IMR-90 (cell line): Measurements from ENCODE around the gene GABRR1. TPM values are rescaled to one million over a fixed set of nuclear protein-coding genes. Genes with fewer than 3 reads are reported as not detected.

Experiments used
- ATAC-seq: fragments of 200-7000 bp; cut with Tn5 transposase; 2 replicates; pipeline ENCODE4 v1.9.1; 2020; ENCODE audit warnings: low read depth, mild to moderate bottlenecking, moderate library complexity
- BruUV-seq: library from RNA; stranded (reverse); fragments of 400-500 nt; replicated peaks from 2 replicates; lab custom pipeline; 2021; lab: Mats Ljungman, UMichigan
- CTCF ChIA-PET: fragments of 300-600 bp; formaldehyde crosslinking; extraction: SDS; loops from one replicate; lab custom pipeline; 2021; ENCODE audit warnings: antibody characterized with exemption; lab: Yijun Ruan, JAX
- POLR2A ChIA-PET: fragments of 300-600 bp; sonication (Branson Sonifier 250); formaldehyde crosslinking; loops from one replicate; lab custom pipeline; 2022; ENCODE audit warnings: antibody characterized with exemption; ENCODE audit not compliant: unreplicated experiment; lab: Charles Lee
- DNase-seq: peaks from one replicate; pipeline ENCODE4 v3.0.0; 2013
- H2AFZ ChIP-seq: replicated peaks from 2 replicates; pipeline ENCODE3; 2013; ENCODE audit warnings: low read length, mild to moderate bottlenecking; ENCODE audit not compliant: poor library complexity
- H2AK5ac ChIP-seq: 2 replicates; pipeline ENCODE4 v1.6.1; 2013; ENCODE audit warnings: low read depth, low read length, inconsistent platforms
- H2AK9ac ChIP-seq: replicated peaks from 2 replicates; pipeline ENCODE3; 2013; ENCODE audit warnings: mild to moderate bottlenecking, low read depth, low read length, moderate library complexity; ENCODE audit not compliant: poor library complexity
- H2BK120ac ChIP-seq: 2 replicates; pipeline ENCODE4 v1.6.1; 2013; ENCODE audit warnings: low read depth, low read length, inconsistent platforms
- H2BK15ac ChIP-seq: 3 replicates; pipeline ENCODE4 v1.6.1; 2013; ENCODE audit warnings: low read depth, low read length, inconsistent platforms
- H2BK20ac ChIP-seq: 2 replicates; pipeline ENCODE4 v1.6.1; 2013; ENCODE audit warnings: low read depth, mild to moderate bottlenecking, inconsistent platforms, low read length, moderate library complexity
- H2BK5ac ChIP-seq: 2 replicates; pipeline ENCODE4 v1.6.1; 2013; ENCODE audit warnings: mild to moderate bottlenecking, low read depth, low read length, inconsistent platforms; ENCODE audit not compliant: poor library complexity, severe bottlenecking
- H3K14ac ChIP-seq: replicated peaks from 2 replicates; pipeline ENCODE4 v1.6.1; 2013; ENCODE audit warnings: low read depth, low read length, inconsistent platforms
- H3K18ac ChIP-seq: 2 replicates; pipeline ENCODE4 v1.6.1; 2013; ENCODE audit warnings: low read depth, low read length, control low read depth
- H3K23ac ChIP-seq: 2 replicates; pipeline ENCODE4 v1.6.1; 2013; ENCODE audit warnings: low read depth, low read length, inconsistent platforms
- H3K27ac ChIP-seq: 2 replicates; pipeline ENCODE4 v1.5.1; 2013; ENCODE audit warnings: mild to moderate bottlenecking, control low read depth, low read length; ENCODE audit not compliant: insufficient read depth
- H3K27me3 ChIP-seq: 2 replicates; pipeline ENCODE4 v1.6.1; 2013; ENCODE audit warnings: low read length; ENCODE audit not compliant: control insufficient read depth, insufficient read depth
- H3K36me3 ChIP-seq: 2 replicates; pipeline ENCODE4 v1.6.1; 2013; ENCODE audit warnings: low read length, mixed read lengths; ENCODE audit not compliant: control insufficient read depth, insufficient read depth
- H3K4ac ChIP-seq: 2 replicates; pipeline ENCODE4 v1.6.1; 2013; ENCODE audit warnings: low read depth, low read length, inconsistent platforms
- H3K4me1 ChIP-seq: 2 replicates; pipeline ENCODE4 v1.6.1; 2013; ENCODE audit warnings: low read length, mixed read lengths; ENCODE audit not compliant: control insufficient read depth, insufficient read depth
- H3K4me2 ChIP-seq: 2 replicates; pipeline ENCODE4 v1.6.1; 2013; ENCODE audit warnings: low read depth, mild to moderate bottlenecking, control low read depth, low read length, moderate library complexity
- H3K4me3 ChIP-seq: 2 replicates; pipeline ENCODE4 v1.5.1; 2013; ENCODE audit warnings: low read depth, mild to moderate bottlenecking, control low read depth, low read length, moderate library complexity; ENCODE audit not compliant: insufficient read depth
- H3K56ac ChIP-seq: 2 replicates; pipeline ENCODE4 v1.6.1; 2013; ENCODE audit warnings: low read length, inconsistent platforms; ENCODE audit not compliant: insufficient read depth; ENCODE audit errors: extremely low read depth
- H3K79me1 ChIP-seq, 2 experiments: 2 replicates each; pipeline ENCODE4 v1.6.1; 2013; ENCODE audit warnings: low read length in 2 of 2, inconsistent platforms in 1 of 2, low read depth in 1 of 2
- H3K9ac ChIP-seq: 2 replicates; pipeline ENCODE4 v1.6.1; 2013; ENCODE audit warnings: low read depth, low read length, control low read depth
- H3K9me1 ChIP-seq: 2 replicates; pipeline ENCODE4 v1.6.1; 2013; ENCODE audit warnings: low read length, inconsistent platforms; ENCODE audit not compliant: insufficient read depth
- H3K9me3 ChIP-seq: 2 replicates; pipeline ENCODE4 v1.6.1; 2013; ENCODE audit warnings: low read length; ENCODE audit not compliant: control insufficient read depth, insufficient read depth
- H4K20me1 ChIP-seq: 2 replicates; pipeline ENCODE4 v1.6.1; 2013; ENCODE audit warnings: low read length, inconsistent platforms; ENCODE audit not compliant: insufficient read depth
- H4K5ac ChIP-seq: 2 replicates; pipeline ENCODE4 v1.6.1; 2013; ENCODE audit warnings: mild to moderate bottlenecking, low read depth, low read length, control low read depth
- H4K8ac ChIP-seq, 2 experiments: 2 replicates each; pipeline ENCODE4 v1.6.1; 2013; ENCODE audit warnings: low read depth in 2 of 2, low read length in 2 of 2, control low read depth in 1 of 2, inconsistent platforms in 1 of 2
- H4K91ac ChIP-seq: 2 replicates; pipeline ENCODE4 v1.6.1; 2013; ENCODE audit warnings: low read depth, low read length, inconsistent platforms; ENCODE audit not compliant: insufficient read depth
- BHLHE40 ChIP-seq: fragments of 150-350 bp; IDR thresholded peaks from 2 replicates; pipeline ENCODE4 v1.6.1; 2016; ENCODE audit warnings: mild to moderate bottlenecking, low read depth, low read length
- CEBPB ChIP-seq: IDR thresholded peaks from 2 replicates; pipeline ENCODE4 v1.6.1; 2012; ENCODE audit warnings: low read depth, low read length, improper control_type of control experiment
- CHD1 ChIP-seq: IDR thresholded peaks from 2 replicates; pipeline ENCODE4 v1.6.1; 2012; ENCODE audit warnings: low read depth, low read length, improper control_type of control experiment
- CTCF ChIP-seq: conservative IDR thresholded peaks from 2 replicates; pipeline ENCODE4 v1.5.1; 2012; ENCODE audit warnings: mild to moderate bottlenecking, low read depth, low read length, improper control_type of control experiment
- FOS ChIP-seq: fragments of 150-350 bp; IDR thresholded peaks from 2 replicates; pipeline ENCODE4 v1.6.1; 2016; ENCODE audit warnings: low read depth, low read length
- MAFK ChIP-seq: IDR thresholded peaks from 2 replicates; pipeline ENCODE4 v1.6.1; 2012; ENCODE audit warnings: low read depth, low read length, improper control_type of control experiment
- MAZ ChIP-seq: IDR thresholded peaks from 2 replicates; pipeline ENCODE4 v1.6.1; 2012; ENCODE audit warnings: low read depth, mild to moderate bottlenecking, low read length, improper control_type of control experiment, moderate library complexity, borderline replicate concordance
- MXI1 ChIP-seq: IDR thresholded peaks from 2 replicates; pipeline ENCODE4 v1.6.1; 2012; ENCODE audit warnings: low read depth, mild to moderate bottlenecking, low read length, moderate library complexity, borderline replicate concordance
- NFE2L2 ChIP-seq: fragments of 150-350 bp; IDR thresholded peaks from 2 replicates; pipeline ENCODE4 v1.6.1; 2016; ENCODE audit warnings: low read depth, mild to moderate bottlenecking, low read length
- POLR2A ChIP-seq: IDR thresholded peaks from 2 replicates; pipeline ENCODE4 v1.6.1; 2012; ENCODE audit warnings: mild to moderate bottlenecking, low read depth, low read length
- RAD21 ChIP-seq: IDR thresholded peaks from 2 replicates; pipeline ENCODE4 v1.6.1; 2012; ENCODE audit warnings: low read length, improper control_type of control experiment
- RCOR1 ChIP-seq: IDR thresholded peaks from 2 replicates; pipeline ENCODE4 v1.6.1; 2012; ENCODE audit warnings: mild to moderate bottlenecking, low read length, improper control_type of control experiment; ENCODE audit not compliant: insufficient replicate concordance
- RFX5 ChIP-seq: IDR thresholded peaks from 2 replicates; pipeline ENCODE4 v1.8.0; 2012; ENCODE audit warnings: low read depth, mild to moderate bottlenecking, low read length, moderate library complexity
- SMC3 ChIP-seq: fragments of 150-350 bp; IDR thresholded peaks from 2 replicates; pipeline ENCODE4 v1.6.1; 2016; ENCODE audit warnings: low read depth, mild to moderate bottlenecking, antibody characterized with exemption, low read length, moderate library complexity
- USF2 ChIP-seq: fragments of 150-350 bp; IDR thresholded peaks from 2 replicates; pipeline ENCODE4 v1.6.1; 2017; ENCODE audit warnings: mild to moderate bottlenecking, antibody characterized with exemption, low read length, low read depth
- WGBS, 2 experiments: methylation state at CpG; one replicate each; pipeline versions ENCODE4 v1.1.5 to v1.1.7; 2013; ENCODE audit warnings: missing lambda C conversion rate in 2 of 2; ENCODE audit not compliant: insufficient read length in 1 of 2; ENCODE audit errors: extremely low coverage in 2 of 2; 5-methylcytosine and 5-hydroxymethylcytosine counted together
- dilution Hi-C: fragments of 300-500 bp; cut with HindIII; formaldehyde crosslinking; loops from one replicate; pipeline ENCODE4 v1.14.3; 2018; ENCODE audit warnings: low sequenced_read_pairs; ENCODE audit not compliant: unreplicated experiment
- in situ Hi-C: fragments of 300-500 bp; cut with MboI; formaldehyde crosslinking; loops from 3 replicates; pipeline ENCODE4 v1.14.3; 2019; ENCODE audit warnings: low sequenced_read_pairs, inconsistent platforms, mixed read lengths
- intact Hi-C: fragments of 100-400 bp; cut with micrococcal nuclease; formaldehyde crosslinking; loops from 2 replicates; pipeline ENCODE4 v1.10.0; 2022
- polyA plus RNA-seq, 3 experiments: library from polyadenylated mRNA; depleted of rRNA; stranded (reverse); fragments of >200 nt; gene quantifications; 2 replicates each; pipeline ENCODE4 v1.2.3, GENCODE V29; 2012; ENCODE audit warnings: low replicate concordance in 1 of 3
- total RNA-seq: library from RNA; depleted of rRNA; stranded (reverse); fragments of >200 nt; gene quantifications from 2 replicates; pipeline ENCODE4 v1.2.3, GENCODE V29; 2012

GABRR1 gene
- total and polyA plus RNA-seq, 2 of the 4 experiments (the other 2 are of a cell fraction): not detected

GRCh38 chr6:89251976-89252375, 34.8 kb upstream of the GABRR1 start:
- Histone ChIP-seq H4K91ac (no peak overlapping the region), H2AK9ac (no peak overlapping the region), H2AFZ (no peak overlapping the region), H4K8ac (no peak overlapping the region), H3K23ac (no peak overlapping the region), H4K5ac (no peak overlapping the region), H3K27me3 (peaks cover 2% of the 10 kb centered on the region; the same call in 1 of the 2 replicates), H3K4ac (no peak overlapping the region), H3K18ac (no peak overlapping the region), H2BK120ac (no peak overlapping the region), H3K56ac (no peak overlapping the region), H3K4me2 (no peak overlapping the region), H3K9me1 (no peaks in the 10 kb centered on the region), H3K4me1 (no peaks in the 10 kb centered on the region), H2BK5ac (no peak overlapping the region), H3K14ac (no peak overlapping the region), H2BK20ac (no peak overlapping the region), H2BK15ac (no peak overlapping the region), H2AK5ac (no peak overlapping the region), H4K20me1 (no peaks in the 10 kb centered on the region), H3K9me3 (no peaks in the 10 kb centered on the region), H3K36me3 (no peaks in the 10 kb centered on the region), H3K79me1 (no peaks in the 10 kb centered on the region), H3K27ac (no peak overlapping the region), H3K4me3 (no peak overlapping the region), H3K9ac (no peak overlapping the region)
- CTCF ChIA-PET: no interaction called here
- in situ Hi-C loops: no loop called here
- POLR2A ChIA-PET: no interaction called here
- dilution Hi-C loops: no loop called here
- DNase-seq (no peak), ATAC-seq (no peak)
- TF ChIP-seq SMC3 (no peak), NFE2L2 (no peak), BHLHE40 (no peak), CHD1 (no peak), CTCF (no peak), FOS (no peak), CEBPB (no peak), RAD21 (no peak), POLR2A (no peak), MAFK (no peak), RCOR1 (no peak), RFX5 (no peak), MAZ (no peak), USF2 (no peak), MXI1 (no peak)
- intact Hi-C loops: no loop called here
- BruUV-seq: no TSS peak
- WGBS, 2 experiments: no CpG with 5 or more reads among the region's 10 CpGs
